Body of pancreas (tissue), 4 donors: ENCODE results near the gene MYDGF.

Experiments used
- CTCF ChIP-seq, 7 experiments: fragments of 450-650 bp in 4 of 7; fragments of 200-600 bp in 3 of 7; sonication (generic) in 3 of 7; IDR thresholded peaks; one replicate each; pipeline ENCODE4 v1.5.1; 2016 to 2019; ENCODE audit warnings: antibody characterized with exemption in 7 of 7
- POLR2A ChIP-seq, 3 donors: fragments of 450-650 bp; IDR thresholded peaks; one replicate each; pipeline ENCODE4 v1.6.1; 2016; ENCODE audit warnings: antibody characterized with exemption in 3 of 3, mild to moderate bottlenecking in 2 of 3

- TF ChIP-seq CTCF (IDR thresholded peaks at IDR 0.05) (no peak), POLR2A (IDR thresholded peaks at IDR 0.05) (no peak)
Observed at GRCh38 chr19:4652075-4652474, 18.1 kb downstream of the MYDGF start.
